Adipocyte (in vitro differentiated cells): Measurements from ENCODE around the gene DNAJB4.
A peak's percentile ranks its signal among the peaks of the same experiment; 100 is the strongest.

Experiments used
- DNase-seq: peaks from one replicate; pipeline ENCODE4 v3.0.0-alpha.2; 2015; ENCODE audit warnings: low read depth
- H3K27me3 ChIP-seq: replicated peaks from 2 replicates; pipeline ENCODE4 v1.7.0; 2013; ENCODE audit warnings: mild to moderate bottlenecking, low read length, moderate library complexity; ENCODE audit not compliant: control insufficient read depth, insufficient read depth
- H3K36me3 ChIP-seq: 2 replicates; pipeline ENCODE4 v1.7.0; 2013; ENCODE audit warnings: low read length, mild to moderate bottlenecking, moderate library complexity; ENCODE audit not compliant: control insufficient read depth, insufficient read depth, severe bottlenecking
- H3K4me1 ChIP-seq: 2 replicates; pipeline ENCODE4 v1.7.0; 2013; ENCODE audit warnings: mild to moderate bottlenecking, low read length, moderate library complexity; ENCODE audit not compliant: control insufficient read depth, insufficient read depth
- H3K4me3 ChIP-seq: 2 replicates; pipeline ENCODE4 v1.7.0; 2013; ENCODE audit warnings: mild to moderate bottlenecking, low read length, moderate library complexity
- H3K9ac ChIP-seq: 2 replicates; pipeline ENCODE4 v1.7.0; 2013; ENCODE audit warnings: mild to moderate bottlenecking, low read length, moderate library complexity
- H3K9me3 ChIP-seq: 2 replicates; pipeline ENCODE4 v1.7.0; 2013; ENCODE audit warnings: mild to moderate bottlenecking, low read length, moderate library complexity; ENCODE audit not compliant: control insufficient read depth

The DNAJB4 gene

GRCh38 chr1:78038491-78038939, 33.8 kb downstream of the DNAJB4 start:
- H3K4me1 ChIP-seq = peaks cover 5% of the 10 kb centered on the region
- H3K4me3 ChIP-seq = no peak overlapping the region
- no peaks in the 10 kb centered on the region for H3K9me3 ChIP-seq
- no peaks in the 10 kb centered on the region for H3K36me3 ChIP-seq
- H3K27me3 ChIP-seq = no peaks in the 10 kb centered on the region
- no peak overlapping the region for H3K9ac ChIP-seq
- DNase-seq = no peak

GRCh38 chr1:78040484-78041089, 35.8 kb downstream of the DNAJB4 start:
- Histone ChIP-seq H3K4me3 (no peak overlapping the region), H3K9ac (no peak overlapping the region), H3K27me3 (no peaks in the 10 kb centered on the region), H3K4me1 (peaks cover 13% of the 10 kb centered on the region), H3K9me3 (no peaks in the 10 kb centered on the region), H3K36me3 (no peaks in the 10 kb centered on the region)
- no peak for DNase-seq

GRCh38 chr1:78043436-78043835, 38.7 kb downstream of the DNAJB4 start:
- DNase-seq = no peak
- H3K27me3 ChIP-seq = no peaks in the 10 kb centered on the region

GRCh38 chr1:78044796-78045562, 40.2 kb downstream of the DNAJB4 start:
- H3K36me3 ChIP-seq = no peaks in the 10 kb centered on the region
- no peaks in the 10 kb centered on the region for H3K9me3 ChIP-seq
- H3K9ac ChIP-seq = peak overlapping the region; percentile 87
- no peaks in the 10 kb centered on the region for H3K27me3 ChIP-seq
- peak overlapping the region; percentile 88 for H3K4me3 ChIP-seq
- peaks cover 15% of the 10 kb centered on the region for H3K4me1 ChIP-seq
- DNase-seq = no peak

More at GRCh38 chr1:78043436-78043835, 38.7 kb downstream of the DNAJB4 start:
- Histone ChIP-seq H3K36me3 (no peaks in the 10 kb centered on the region), H3K9me3 (no peaks in the 10 kb centered on the region), H3K4me1 (peaks cover 16% of the 10 kb centered on the region), H3K9ac (no peak overlapping the region), H3K4me3 (no peak overlapping the region)

DNA sequence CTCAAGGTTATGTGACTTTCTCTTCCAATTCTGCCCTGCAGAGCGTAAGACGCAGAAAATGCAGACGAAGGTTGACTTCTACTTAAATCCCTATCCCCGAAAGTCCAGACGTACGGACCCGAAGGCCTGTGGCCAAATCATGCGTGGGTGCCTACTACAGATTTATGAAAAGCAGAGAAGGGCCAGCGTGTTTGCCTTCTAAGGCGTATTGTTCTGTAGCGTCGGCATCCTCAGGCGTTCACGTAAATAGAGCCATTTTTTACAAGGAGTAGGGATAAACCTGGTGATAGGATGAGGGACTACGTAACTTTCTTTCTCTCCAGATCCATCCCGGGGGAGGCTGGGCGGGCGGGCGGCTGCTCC, 40.8 kb downstream of the DNAJB4 start:
- H3K27me3 ChIP-seq = no peaks in the 10 kb centered on the region
- H3K36me3 ChIP-seq = no peaks in the 10 kb centered on the region
- peaks cover 15% of the 10 kb centered on the region for H3K4me1 ChIP-seq
- no peak for DNase-seq
- peak overlapping the region; percentile 88 for H3K4me3 ChIP-seq
- peak overlapping the region; percentile 87 for H3K9ac ChIP-seq
- H3K9me3 ChIP-seq = no peaks in the 10 kb centered on the region

DNA sequence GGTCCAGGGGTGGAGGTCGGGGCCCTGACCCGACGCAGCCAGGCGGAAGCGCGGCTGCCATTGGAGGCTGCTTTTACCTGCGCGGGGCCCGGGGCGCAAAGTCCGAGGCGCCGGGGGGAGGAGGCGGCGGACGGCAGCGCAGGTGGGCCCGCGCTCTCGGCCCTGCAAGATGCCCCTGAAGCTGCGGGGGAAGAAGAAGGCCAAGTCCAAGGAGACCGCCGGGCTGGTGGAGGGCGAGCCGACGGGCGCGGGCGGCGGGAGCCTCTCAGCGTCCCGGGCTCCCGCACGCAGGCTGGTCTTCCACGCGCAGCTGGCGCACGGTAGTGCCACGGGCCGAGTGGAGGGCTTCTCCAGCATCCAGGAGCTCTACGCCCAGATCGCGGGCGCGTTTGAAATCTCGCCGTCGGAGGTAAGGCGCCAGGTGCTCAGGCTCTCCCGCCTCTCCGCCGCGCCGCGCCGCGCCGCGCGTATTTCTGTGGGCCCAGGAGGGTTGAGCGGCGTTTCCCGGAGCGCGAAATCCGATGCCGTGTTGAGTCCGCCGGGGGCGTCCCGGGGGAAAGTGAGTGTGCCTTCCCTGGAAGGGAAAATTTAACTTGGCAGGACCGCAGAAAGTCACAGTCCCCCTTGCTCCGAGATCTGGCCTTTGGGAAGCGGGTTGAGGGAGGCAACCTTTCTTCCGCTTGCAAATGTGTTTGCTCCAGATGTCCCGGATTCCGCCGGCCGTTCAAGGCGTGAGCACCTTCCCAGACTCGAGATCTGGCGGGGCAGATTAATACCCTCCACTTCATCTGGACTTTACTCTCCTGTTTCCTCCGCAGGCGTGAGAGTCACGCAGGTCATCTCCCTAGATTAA, 41.4 kb downstream of the DNAJB4 start, which contains the start of gene GIPC2:
TSS of gene GIPC2 (plus strand) at position 41 of the 853 bp plus-strand sequence. CDS start at position 170, 129 bp downstream.
- peaks cover 15% of the 10 kb centered on the region for H3K4me1 ChIP-seq
- H3K4me3 ChIP-seq = peak within 1 kb of the TSS; percentile 88
- H3K9me3 ChIP-seq = no peaks in the 10 kb centered on the region
- peak; percentile 59 for DNase-seq
- no peaks in the 10 kb centered on the region for H3K27me3 ChIP-seq
- peak within 1 kb of the TSS; percentile 87 for H3K9ac ChIP-seq
- H3K36me3 ChIP-seq = no peaks in the 10 kb centered on the region

DNA sequence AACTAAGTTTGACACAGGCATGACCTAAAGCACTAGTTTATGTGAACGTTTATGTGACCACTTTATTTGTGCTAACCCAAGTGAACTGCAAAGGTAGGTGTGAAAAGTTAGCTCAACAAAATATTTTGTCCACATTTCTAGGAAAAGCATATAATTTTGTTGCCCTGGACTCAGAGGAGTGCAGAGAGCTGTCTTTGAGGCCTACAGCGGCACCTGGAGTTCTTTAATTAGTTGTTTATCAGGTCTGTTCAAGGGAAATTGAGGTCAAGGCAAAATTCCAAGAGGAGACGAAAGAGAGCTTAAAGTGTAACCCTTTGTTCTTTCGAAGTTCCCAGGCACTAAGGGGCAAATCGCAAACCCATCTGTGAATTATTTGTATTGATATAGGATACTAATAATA, 42.4 kb downstream of the DNAJB4 start:
- Histone ChIP-seq H3K36me3 (no peaks in the 10 kb centered on the region), H3K27me3 (no peaks in the 10 kb centered on the region), H3K9me3 (no peaks in the 10 kb centered on the region), H3K4me3 (peak overlapping the region; percentile 88), H3K4me1 (peaks cover 15% of the 10 kb centered on the region), H3K9ac (peak overlapping the region; percentile 87)
- no peak for DNase-seq

- H3K4me1 ChIP-seq = peaks cover 15% of the 10 kb centered on the region
- H3K4me3 ChIP-seq = no peak overlapping the region
- H3K36me3 ChIP-seq = no peaks in the 10 kb centered on the region
- no peaks in the 10 kb centered on the region for H3K27me3 ChIP-seq
- DNase-seq = no peak
- H3K9ac ChIP-seq = no peak overlapping the region
- H3K9me3 ChIP-seq = no peaks in the 10 kb centered on the region
Measured at GRCh38 chr1:78047631-78048030, 42.9 kb downstream of the DNAJB4 start.

DNA sequence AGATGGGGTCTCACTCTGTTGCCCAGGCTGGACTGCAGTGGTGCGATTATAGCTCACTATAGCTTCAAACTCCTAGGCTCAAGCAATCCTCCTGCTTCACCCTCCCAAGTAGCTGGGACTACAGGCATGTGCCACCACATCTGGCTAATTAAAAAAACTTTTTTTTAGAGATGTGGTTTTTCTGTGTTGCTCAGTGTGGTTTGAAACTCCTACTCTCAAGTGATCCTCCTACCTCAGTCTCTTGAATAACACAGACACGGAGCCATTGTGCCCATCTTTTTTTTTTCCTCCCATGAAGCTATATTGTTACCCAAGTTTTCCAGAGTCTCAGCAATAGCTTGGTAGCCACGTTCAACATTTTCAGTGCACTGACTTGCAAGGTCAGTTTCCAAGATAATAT, 43.7 kb downstream of the DNAJB4 start:
- Histone ChIP-seq H3K27me3 (no peaks in the 10 kb centered on the region), H3K9me3 (no peaks in the 10 kb centered on the region), H3K36me3 (no peaks in the 10 kb centered on the region), H3K9ac (no peak overlapping the region), H3K4me1 (peaks cover 15% of the 10 kb centered on the region), H3K4me3 (no peak overlapping the region)
- no peak for DNase-seq

DNA sequence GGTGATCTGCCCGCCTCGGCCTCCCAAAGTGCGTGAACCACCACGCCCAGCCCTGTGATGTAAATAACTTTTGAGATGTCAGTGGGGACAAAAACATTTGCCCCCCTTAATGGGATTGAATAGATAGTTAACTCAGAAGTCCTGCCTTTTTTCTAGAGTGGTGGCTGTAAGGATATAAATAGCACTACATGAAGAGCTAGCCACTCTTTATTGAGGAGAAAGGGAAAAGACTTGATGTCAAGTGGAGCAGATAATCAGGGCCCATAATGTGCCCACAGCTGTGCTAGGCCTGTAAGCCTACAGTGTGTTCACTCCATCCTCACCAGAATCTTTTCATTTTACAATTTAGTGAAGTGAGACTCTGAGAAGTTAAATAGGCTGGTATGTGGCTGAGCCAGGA, 44.7 kb downstream of the DNAJB4 start:
- Histone ChIP-seq H3K9ac (no peak overlapping the region), H3K9me3 (no peaks in the 10 kb centered on the region), H3K4me1 (peaks cover 15% of the 10 kb centered on the region), H3K36me3 (no peaks in the 10 kb centered on the region), H3K27me3 (no peaks in the 10 kb centered on the region), H3K4me3 (no peak overlapping the region)
- DNase-seq = no peak

GRCh38 chr1:78051005-78051404, 46.3 kb downstream of the DNAJB4 start:
- H3K36me3 ChIP-seq = no peaks in the 10 kb centered on the region
- H3K9me3 ChIP-seq = no peaks in the 10 kb centered on the region
- no peak overlapping the region for H3K9ac ChIP-seq
- H3K27me3 ChIP-seq = no peaks in the 10 kb centered on the region
- no peak for DNase-seq
- H3K4me1 ChIP-seq = peaks cover 6% of the 10 kb centered on the region
- no peak overlapping the region for H3K4me3 ChIP-seq
